K562 (cell line): ENCODE data around the gene ADNP2.

ENCODE experiments used
- GABPA ChIP-seq: fragments of 200-800 bp; sonication (Bioruptor generic); conservative IDR thresholded peaks from 2 replicates; pipeline ENCODE4 v1.6.1; 2016; ENCODE audit warnings: low read depth, missing genetic modification characterization, missing compliant biosample characterization
- KLF13 ChIP-seq: fragments of 450-650 bp; IDR thresholded peaks from 2 replicates; pipeline ENCODE4 v1.6.1; 2016; ENCODE audit warnings: missing genetic modification characterization, low read depth, mild to moderate bottlenecking, missing compliant biosample characterization, moderate library complexity, borderline replicate concordance
- MAFK ChIP-seq: IDR thresholded peaks from 2 replicates; pipeline ENCODE4 v1.6.1; 2011; ENCODE audit warnings: low read length, improper control_type of control experiment
- POLR2AphosphoS5 ChIP-seq: IDR thresholded peaks from 2 replicates; pipeline ENCODE4 v1.6.1; 2011; ENCODE audit warnings: mild to moderate bottlenecking, low read depth, low read length, moderate library complexity; ENCODE audit not compliant: control insufficient read depth, insufficient read depth
- POU5F1 ChIP-seq: fragments of 150-350 bp; IDR thresholded peaks from 2 replicates; pipeline ENCODE4 v1.6.1; 2014; ENCODE audit warnings: borderline replicate concordance, low read length, low read depth, mild to moderate bottlenecking; ENCODE audit not compliant: partially characterized antibody
- STAG1 ChIP-seq: sonication (generic); formaldehyde crosslinking; IDR thresholded peaks from 2 replicates; pipeline ENCODE4 v1.5.0; 2020; ENCODE audit warnings: missing genetic modification reagents, borderline replicate concordance
- TARDBP ChIP-seq: fragments of 450-650 bp; IDR thresholded peaks from 2 replicates; pipeline ENCODE4 v1.6.1; 2016
- TF ChIP-seq, protein P1 (sequence below): fragments of 250-450 bp; sonication (Bioruptor Pico); IDR thresholded peaks from 2 replicates; pipeline ENCODE4 v1.5.1; 2021; ENCODE audit warnings: mild to moderate bottlenecking
- TF ChIP-seq, protein P2 (sequence below), 2 experiments: fragments of 450-650 bp; formaldehyde crosslinking in 1 of 2; IDR thresholded peaks; 2 replicates each; pipeline versions ENCODE4 v1.4.0 to v1.6.1; 2014 to 2020; ENCODE audit warnings: mild to moderate bottlenecking in 2 of 2, borderline replicate concordance in 1 of 2, low read depth in 1 of 2

- TF ChIP-seq STAG1 (CRISPR knock-in tag) (no peak), POLR2AphosphoS5 (no peak), TARDBP (no peak), POU5F1 (no peak), MAFK (no peak), KLF13 (tag) (no peak), GABPA (tag) (no peak)
- TF ChIP-seq, protein P1, sequence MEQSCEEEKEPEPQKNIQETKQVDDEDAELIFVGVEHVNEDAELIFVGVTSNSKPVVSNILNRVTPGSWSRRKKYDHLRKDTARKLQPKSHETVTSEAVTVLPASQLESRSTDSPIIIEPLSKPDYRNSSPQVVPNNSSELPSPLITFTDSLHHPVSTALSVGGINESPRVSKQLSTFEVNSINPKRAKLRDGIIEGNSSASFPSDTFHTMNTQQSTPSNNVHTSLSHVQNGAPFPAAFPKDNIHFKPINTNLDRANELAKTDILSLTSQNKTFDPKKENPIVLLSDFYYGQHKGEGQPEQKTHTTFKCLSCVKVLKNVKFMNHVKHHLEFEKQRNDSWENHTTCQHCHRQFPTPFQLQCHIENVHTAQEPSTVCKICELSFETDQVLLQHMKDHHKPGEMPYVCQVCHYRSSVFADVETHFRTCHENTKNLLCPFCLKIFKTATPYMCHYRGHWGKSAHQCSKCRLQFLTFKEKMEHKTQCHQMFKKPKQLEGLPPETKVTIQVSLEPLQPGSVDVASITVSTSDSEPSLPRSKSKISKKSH: no peak
- TF ChIP-seq, protein P2, sequence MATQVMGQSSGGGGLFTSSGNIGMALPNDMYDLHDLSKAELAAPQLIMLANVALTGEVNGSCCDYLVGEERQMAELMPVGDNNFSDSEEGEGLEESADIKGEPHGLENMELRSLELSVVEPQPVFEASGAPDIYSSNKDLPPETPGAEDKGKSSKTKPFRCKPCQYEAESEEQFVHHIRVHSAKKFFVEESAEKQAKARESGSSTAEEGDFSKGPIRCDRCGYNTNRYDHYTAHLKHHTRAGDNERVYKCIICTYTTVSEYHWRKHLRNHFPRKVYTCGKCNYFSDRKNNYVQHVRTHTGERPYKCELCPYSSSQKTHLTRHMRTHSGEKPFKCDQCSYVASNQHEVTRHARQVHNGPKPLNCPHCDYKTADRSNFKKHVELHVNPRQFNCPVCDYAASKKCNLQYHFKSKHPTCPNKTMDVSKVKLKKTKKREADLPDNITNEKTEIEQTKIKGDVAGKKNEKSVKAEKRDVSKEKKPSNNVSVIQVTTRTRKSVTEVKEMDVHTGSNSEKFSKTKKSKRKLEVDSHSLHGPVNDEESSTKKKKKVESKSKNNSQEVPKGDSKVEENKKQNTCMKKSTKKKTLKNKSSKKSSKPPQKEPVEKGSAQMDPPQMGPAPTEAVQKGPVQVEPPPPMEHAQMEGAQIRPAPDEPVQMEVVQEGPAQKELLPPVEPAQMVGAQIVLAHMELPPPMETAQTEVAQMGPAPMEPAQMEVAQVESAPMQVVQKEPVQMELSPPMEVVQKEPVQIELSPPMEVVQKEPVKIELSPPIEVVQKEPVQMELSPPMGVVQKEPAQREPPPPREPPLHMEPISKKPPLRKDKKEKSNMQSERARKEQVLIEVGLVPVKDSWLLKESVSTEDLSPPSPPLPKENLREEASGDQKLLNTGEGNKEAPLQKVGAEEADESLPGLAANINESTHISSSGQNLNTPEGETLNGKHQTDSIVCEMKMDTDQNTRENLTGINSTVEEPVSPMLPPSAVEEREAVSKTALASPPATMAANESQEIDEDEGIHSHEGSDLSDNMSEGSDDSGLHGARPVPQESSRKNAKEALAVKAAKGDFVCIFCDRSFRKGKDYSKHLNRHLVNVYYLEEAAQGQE (IDR thresholded peaks at IDR 0.05; ENCODE audit: borderline replicate concordance): no peak
- TF ChIP-seq, protein P2 (CRISPR knock-in tag; IDR thresholded peaks at IDR 0.05; ENCODE audit: low read depth): no peak
Observed at GRCh38 chr18:80179857-80180558, 70.9 kb downstream of the ADNP2 start.
